K562 (cell line): ENCODE data around the gene HSD17B13. TPM values are rescaled to one million over a fixed set of nuclear protein-coding genes. Genes with fewer than 3 reads are reported as not detected.

ENCODE experiments used
- ATAC-seq: fragments of 200-7000 bp; cut with Tn5 transposase; 3 replicates; pipeline ENCODE4 v1.9.1; 2020; ENCODE audit warnings: moderate library complexity
- BruUV-seq: library from RNA; stranded (reverse); fragments of 400-500 nt; replicated peaks from 2 replicates; lab custom pipeline; 2021; lab: Mats Ljungman, UMichigan
- CTCF ChIA-PET: fragments of 300-600 bp; formaldehyde crosslinking; extraction: SDS; loops from one replicate; lab custom pipeline; 2021; ENCODE audit warnings: low intra/inter-chr PET ratio; lab: Yijun Ruan, JAX
- POLR2A ChIA-PET: fragments of 300-600, 350-650 bp; sonication (Branson Sonifier 250); formaldehyde crosslinking; extraction: SDS; loops from one replicate; lab custom pipeline; 2021; ENCODE audit warnings: antibody characterized with exemption, inconsistent platforms; lab: Yijun Ruan, JAX
- DNase-seq, 4 experiments: peaks; one replicate each; pipeline versions ENCODE4 v3.0.0 to v3.0.0-alpha.2; 2011 to 2018; ENCODE audit warnings: low spot score in 3 of 4, mixed read lengths in 3 of 4; ENCODE audit errors: extremely low read depth in 1 of 4
- FAIRE-seq: peaks from 2 replicates; lab custom pipeline; 2011; peaks lifted over from hg19 to GRCh38; lab: Jason Lieb, UNC
- H2AFZ ChIP-seq: 2 replicates; pipeline ENCODE4 v1.6.0; 2011; ENCODE audit warnings: low read depth, low read length, control low read depth, inconsistent platforms
- H3K27ac ChIP-seq: fragments of 200-600 bp; 3 replicates; pipeline ENCODE4 v1.8.0; 2011; ENCODE audit warnings: low read depth, mild to moderate bottlenecking, control low read depth, inconsistent platforms, low read length, moderate library complexity, mixed read lengths; ENCODE audit errors: extremely low read depth
- H3K27me3 ChIP-seq, 2 experiments: fragments of 300-600 bp in 1 of 2; 2 replicates in 1 of 2; 3 replicates in 1 of 2; pipeline versions ENCODE4 v1.6.0 to v1.8.0; 2011; ENCODE audit warnings: inconsistent platforms in 2 of 2, low read length in 2 of 2, mild to moderate bottlenecking in 1 of 2, mixed read lengths in 1 of 2, moderate library complexity in 1 of 2; ENCODE audit not compliant: control insufficient read depth in 2 of 2, insufficient read depth in 2 of 2
- H3K36me3 ChIP-seq: fragments of 300-600 bp; 3 replicates; pipeline ENCODE4 v1.8.0; 2011; ENCODE audit warnings: mild to moderate bottlenecking, low read length, inconsistent platforms; ENCODE audit not compliant: control insufficient read depth, insufficient read depth
- H3K4me1 ChIP-seq, 2 experiments: fragments of 200-600 bp in 1 of 2; replicated peaks in 1 of 2; 2 replicates in 1 of 2; 3 replicates in 1 of 2; pipeline versions ENCODE4 v1.5.1 to v1.8.0; 2011; ENCODE audit warnings: inconsistent platforms in 2 of 2, low read length in 2 of 2, mild to moderate bottlenecking in 1 of 2, mixed read lengths in 1 of 2, moderate library complexity in 1 of 2; ENCODE audit not compliant: control insufficient read depth in 2 of 2, insufficient read depth in 2 of 2
- H3K4me2 ChIP-seq: 2 replicates; pipeline ENCODE4 v1.6.1; 2011; ENCODE audit warnings: low read length, control low read depth, inconsistent platforms, mixed read lengths; ENCODE audit not compliant: insufficient read depth
- H3K4me3 ChIP-seq: fragments of 200-600 bp; sonication (generic), shearing (Covaris generic); 2 replicates; pipeline ENCODE4 v1.5.1; 2016; ENCODE audit warnings: control low read depth, inconsistent platforms
- H3K79me2 ChIP-seq: fragments of 200-600 bp; 3 replicates; pipeline ENCODE4 v1.8.0; 2011; ENCODE audit warnings: low read length, inconsistent platforms; ENCODE audit not compliant: control insufficient read depth, insufficient read depth
- H3K9ac ChIP-seq, 2 experiments: 2 replicates each; pipeline versions ENCODE4 v1.6.0 to v1.6.1; 2011; ENCODE audit warnings: low read depth in 2 of 2, low read length in 2 of 2, control low read depth in 1 of 2, inconsistent platforms in 1 of 2, mild to moderate bottlenecking in 1 of 2, mixed read lengths in 1 of 2; ENCODE audit not compliant: insufficient read depth in 1 of 2
- H3K9me1 ChIP-seq: one replicate; pipeline ENCODE4 v1.6.0; 2011; ENCODE audit warnings: inconsistent platforms, mild to moderate bottlenecking, low read length, moderate library complexity; ENCODE audit not compliant: control insufficient read depth, insufficient read depth
- H3K9me3 ChIP-seq: replicated peaks from 2 replicates; pipeline ENCODE4 v1.5.1; 2011; ENCODE audit warnings: low read depth, low read length, inconsistent platforms; ENCODE audit not compliant: control insufficient read depth, insufficient read depth
- H4K20me1 ChIP-seq: replicated peaks from 2 replicates; pipeline ENCODE4 v1.6.1; 2011; ENCODE audit warnings: low read length, inconsistent platforms, mixed read lengths; ENCODE audit not compliant: control insufficient read depth, insufficient read depth
- NR4A1 ChIP-seq, 2 experiments: fragments of 250-450 bp in 1 of 2; fragments of 450-650 bp in 1 of 2; sonication (Bioruptor Pico) in 1 of 2; IDR thresholded peaks; 2 replicates each; pipeline versions ENCODE4 v1.4.0 to v1.6.1; 2016 to 2020; ENCODE audit warnings: mild to moderate bottlenecking in 2 of 2, missing compliant biosample characterization in 1 of 2, missing genetic modification characterization in 1 of 2, moderate library complexity in 1 of 2
- RAD21 ChIP-seq, 2 experiments: fragments of 250-450 bp in 1 of 2; fragments of 450-650 bp in 1 of 2; sonication (Bioruptor Pico) in 1 of 2; formaldehyde crosslinking in 1 of 2; IDR thresholded peaks in 1 of 2; conservative IDR thresholded peaks in 1 of 2; 2 replicates each; pipeline versions ENCODE4 v1.4.0 to v1.8.0; 2020 to 2022; ENCODE audit warnings: mild to moderate bottlenecking in 2 of 2, moderate library complexity in 1 of 2
- REST ChIP-seq, 2 experiments: fragments of 450-650 bp; formaldehyde crosslinking in 1 of 2; IDR thresholded peaks; 2 replicates each; pipeline versions ENCODE4 v1.4.0 to v1.6.1; 2014 to 2020; ENCODE audit warnings: mild to moderate bottlenecking in 2 of 2, borderline replicate concordance in 1 of 2, low read depth in 1 of 2
- WGBS: fragments of 100-300 bp; shearing (Covaris generic); methylation state at CpG from one replicate; pipeline ENCODE4 v1.1.6; 2016; ENCODE audit warnings: low coverage, mixed read lengths; ENCODE audit not compliant: insufficient coverage; ENCODE audit errors: missing lambda C conversion rate; 5-methylcytosine and 5-hydroxymethylcytosine counted together
- in situ Hi-C: fragments of 300-500 bp; cut with MboI; formaldehyde crosslinking; loops from 4 replicates; pipeline ENCODE4 v1.15.0; 2018; ENCODE audit warnings: inconsistent platforms, mixed read lengths
- intact Hi-C: fragments of 100-400 bp; cut with micrococcal nuclease; formaldehyde crosslinking; loops from 2 replicates; pipeline ENCODE4 v1.14.2; 2022
- polyA plus RNA-seq, 8 experiments: library from polyadenylated mRNA; depleted of rRNA in 4 of 8; stranded (reverse) in 5 of 8; unstranded in 3 of 8; fragments of >200 nt; fragmentation: Nextera tagmentation in 2 of 8; fragmentation: Illumina TruSeq in 1 of 8; extraction: Ambion mirVana in 2 of 8; extraction: Trizol in 1 of 8; gene quantifications; 2 replicates each; pipeline versions ENCODE4 v1.2.1 to v1.2.3, GENCODE V29; 2011 to 2014; ENCODE audit warnings: inconsistent platforms in 1 of 8, missing spikeins in 1 of 8
- total RNA-seq, 7 experiments: library from RNA; depleted of rRNA in 6 of 7; stranded (reverse); fragments of >200 nt in 6 of 7; fragmentation: Illumina TruSeq in 2 of 7; extraction: Trizol in 2 of 7; gene quantifications; 2 replicates each; pipeline versions ENCODE4 v1.2.1 to v1.2.3, GENCODE V29; 2011 to 2021; ENCODE audit warnings: low replicate concordance in 1 of 7
- TF ChIP-seq, protein P1 (sequence below): sonication (generic); formaldehyde crosslinking; IDR thresholded peaks from 2 replicates; pipeline ENCODE4 v1.8.1; 2023; ENCODE audit warnings: mild to moderate bottlenecking, missing genetic modification reagents

Gene HSD17B13
- total and polyA plus RNA-seq, 9 of the 15 experiments (the other 6 are each of a cell fraction or from before 2014, with no cell fraction given) = 0.05 to 0.36 (median 0.29) TPM

GRCh38 chr4:87270825-87271224 is 51.9 kb downstream of the HSD17B13 start (continued):
- TF ChIP-seq, protein P1, sequence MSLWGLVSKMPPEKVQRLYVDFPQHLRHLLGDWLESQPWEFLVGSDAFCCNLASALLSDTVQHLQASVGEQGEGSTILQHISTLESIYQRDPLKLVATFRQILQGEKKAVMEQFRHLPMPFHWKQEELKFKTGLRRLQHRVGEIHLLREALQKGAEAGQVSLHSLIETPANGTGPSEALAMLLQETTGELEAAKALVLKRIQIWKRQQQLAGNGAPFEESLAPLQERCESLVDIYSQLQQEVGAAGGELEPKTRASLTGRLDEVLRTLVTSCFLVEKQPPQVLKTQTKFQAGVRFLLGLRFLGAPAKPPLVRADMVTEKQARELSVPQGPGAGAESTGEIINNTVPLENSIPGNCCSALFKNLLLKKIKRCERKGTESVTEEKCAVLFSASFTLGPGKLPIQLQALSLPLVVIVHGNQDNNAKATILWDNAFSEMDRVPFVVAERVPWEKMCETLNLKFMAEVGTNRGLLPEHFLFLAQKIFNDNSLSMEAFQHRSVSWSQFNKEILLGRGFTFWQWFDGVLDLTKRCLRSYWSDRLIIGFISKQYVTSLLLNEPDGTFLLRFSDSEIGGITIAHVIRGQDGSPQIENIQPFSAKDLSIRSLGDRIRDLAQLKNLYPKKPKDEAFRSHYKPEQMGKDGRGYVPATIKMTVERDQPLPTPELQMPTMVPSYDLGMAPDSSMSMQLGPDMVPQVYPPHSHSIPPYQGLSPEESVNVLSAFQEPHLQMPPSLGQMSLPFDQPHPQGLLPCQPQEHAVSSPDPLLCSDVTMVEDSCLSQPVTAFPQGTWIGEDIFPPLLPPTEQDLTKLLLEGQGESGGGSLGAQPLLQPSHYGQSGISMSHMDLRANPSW (CRISPR knock-in tag) = no peak

- no peak overlapping the region for H3K4me3 ChIP-seq
- no peaks in the 10 kb centered on the region for H3K36me3 ChIP-seq
- FAIRE-seq = peak; percentile 86
- ChIA-PET POLR2A (interaction anchor here (0.7 kb wide), 1 partner anchor 44 kb away, joined by 3 read pairs; no protein-coding TSS in a partner anchor), CTCF (interaction anchor here (0.6 to 2.0 kb wide), 4 partner anchors 153 to 579 kb away, joined by 3 to 20 read pairs (median 3); no protein-coding TSS in a partner anchor)
- H2AFZ ChIP-seq = no peak overlapping the region
- H3K4me1 ChIP-seq = no peaks in the 10 kb centered on the region
- no peaks in the 10 kb centered on the region for H3K79me2 ChIP-seq
- in situ Hi-C loops = loop anchor here (5.0 kb wide), 1 partner anchor 192 kb away; no protein-coding TSS in a partner anchor
- peak; percentile 16 to 53 (median 30) for DNase-seq
- H3K4me2 ChIP-seq = no peak overlapping the region
- WGBS = 0% methylated on average over 3 of the region's 3 CpGs
- intact Hi-C loops = loop anchor here (1.0 to 5.0 kb wide), 3 partner anchors 97 to 578 kb away; no protein-coding TSS in a partner anchor
- no TSS peak for BruUV-seq
- peak; percentile 91 for ATAC-seq
- no peaks in the 10 kb centered on the region for H3K9me1 ChIP-seq
- no peak overlapping the region for H3K27ac ChIP-seq
- no peak overlapping the region for H3K9ac ChIP-seq
- peaks cover 7 to 16% of the 10 kb centered on the region in 2 experiments for H3K27me3 ChIP-seq
- no peaks in the 10 kb centered on the region for H4K20me1 ChIP-seq
- H3K9me3 ChIP-seq = no peaks in the 10 kb centered on the region
- TF ChIP-seq NR4A1 (CRISPR knock-in tag; IDR thresholded peaks at IDR 0.05) (no peak), NR4A1 (tag; IDR thresholded peaks at IDR 0.05) (no peak), RAD21 (CRISPR knock-in tag; conservative IDR thresholded peaks at IDR 0.05 in 1 of 2, IDR thresholded peaks at IDR 0.05 in 1 of 2) (peak; percentile 75 to 84), REST (IDR thresholded peaks at IDR 0.05; ENCODE audit: borderline replicate concordance) (peak; percentile 71; the same call in 1 of the 2 replicates), REST (CRISPR knock-in tag; IDR thresholded peaks at IDR 0.05; ENCODE audit: low read depth) (no peak)
Observed at GRCh38 chr4:87270144-87270543, 52.5 kb downstream of the HSD17B13 start.
